GM12878 (cell line): ENCODE data around the gene YTHDF1.

ENCODE experiments used
- ATF3 ChIP-seq: IDR thresholded peaks from 2 replicates; pipeline ENCODE4 v1.6.1; 2011; ENCODE audit warnings: low read depth, mild to moderate bottlenecking, low read length, moderate library complexity, borderline replicate concordance; ENCODE audit errors: extremely low read depth
- FOXK2 ChIP-seq: fragments of 450-650 bp; IDR thresholded peaks from 2 replicates; pipeline ENCODE4 v1.6.1; 2017; ENCODE audit warnings: mild to moderate bottlenecking, moderate library complexity

- TF ChIP-seq FOXK2 (no peak), ATF3 (no peak)
Observed at GRCh38 chr20:63255931-63256704, 40.2 kb upstream of the YTHDF1 start.
